ENCODE results near the gene XPOT. TPM values are rescaled to one million over a fixed set of nuclear protein-coding genes. Genes with fewer than 3 reads are reported as not detected.

The XPOT gene
- polyA plus RNA-seq, 3 donors = 57.6 to 67.9 (median 61.6) TPM

GRCh38 chr12:64457466-64457865, 53.3 kb downstream of the XPOT start:
- no peak for DNase-seq

DNA sequence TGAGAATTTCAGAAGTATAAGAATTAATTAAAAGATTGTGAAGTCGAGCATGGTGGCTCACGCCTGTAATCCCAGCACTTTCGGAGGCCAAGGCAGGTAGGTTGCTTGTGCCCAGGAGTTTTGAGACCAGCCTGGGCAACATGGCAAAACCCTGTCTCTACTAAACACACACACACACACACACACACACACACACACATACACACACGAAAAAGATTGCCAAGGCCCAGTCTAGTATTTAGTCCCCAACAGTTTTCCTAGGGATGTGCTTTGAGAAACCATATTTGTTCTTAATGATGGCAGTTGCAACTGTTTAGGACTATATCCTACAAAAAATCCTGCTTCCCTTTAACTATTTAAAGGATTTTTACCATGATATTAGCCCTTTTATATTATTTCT, 53.7 kb downstream of the XPOT start:
- no peak for DNase-seq

GRCh38 chr12:64459394-64459891, 55.3 kb downstream of the XPOT start:
- no peak for DNase-seq

GRCh38 chr12:64461634-64462414, 57.6 kb downstream of the XPOT start:
- no peak for DNase-seq

- DNase-seq = no peak
These were observed 62.0 kb downstream of the XPOT start for GRCh38 chr12:64466178-64466577.

GRCh38 chr12:64468966-64469365, 64.8 kb downstream of the XPOT start:
- no peak for DNase-seq

GRCh38 chr12:64469455-64470142, 65.4 kb downstream of the XPOT start:
- DNase-seq = no peak

GRCh38 chr12:64470495-64470894, 66.3 kb downstream of the XPOT start:
- no peak for DNase-seq

DNA sequence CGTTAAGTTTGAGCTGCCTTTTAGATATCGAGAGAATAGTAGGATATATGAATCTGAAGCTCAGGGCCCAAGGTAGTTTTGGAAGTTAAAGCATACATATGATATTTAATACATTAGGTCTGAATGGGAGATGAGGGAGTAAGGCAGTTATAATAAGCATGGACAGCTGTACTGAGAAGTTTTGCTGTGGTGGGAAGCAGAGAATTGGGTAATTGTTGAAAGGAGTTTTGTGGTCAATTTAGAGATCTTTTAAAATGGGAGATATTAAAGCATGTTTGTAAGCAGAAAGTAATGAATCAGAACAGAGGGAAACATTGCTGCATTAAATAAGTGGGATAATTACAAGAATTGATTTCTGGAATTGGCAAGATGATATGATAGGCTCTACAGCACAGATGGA, 69.0 kb downstream of the XPOT start:
- no peak for DNase-seq

- no peak for DNase-seq
These were observed 71.3 kb downstream of the XPOT start for GRCh38 chr12:64475518-64475917.

DNA sequence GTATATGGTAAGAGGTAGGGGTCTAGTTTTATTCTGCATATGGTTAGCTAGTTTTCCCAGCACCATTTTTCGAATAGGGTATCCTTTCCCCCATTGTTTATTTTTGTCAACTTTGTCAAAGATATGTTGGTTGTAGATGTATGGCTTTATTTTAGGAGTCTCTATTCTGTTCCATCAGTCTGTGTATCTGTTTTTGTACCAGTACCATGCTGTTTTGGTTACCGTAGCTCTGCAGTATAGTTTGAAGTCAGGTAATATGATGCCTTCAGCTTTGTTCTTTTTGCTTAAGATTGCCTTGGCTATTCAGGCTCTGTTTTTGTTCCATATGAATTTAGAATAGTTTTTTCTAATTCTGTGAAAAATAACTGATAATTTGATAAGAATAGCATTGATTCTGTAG, 72.7 kb downstream of the XPOT start:
- DNase-seq = no peak

- DNase-seq = no peak
These were observed 74.5 kb downstream of the XPOT start for GRCh38 chr12:64478661-64479060.

GRCh38 chr12:64480148-64480547, 76.0 kb downstream of the XPOT start:
- DNase-seq = no peak

DNA sequence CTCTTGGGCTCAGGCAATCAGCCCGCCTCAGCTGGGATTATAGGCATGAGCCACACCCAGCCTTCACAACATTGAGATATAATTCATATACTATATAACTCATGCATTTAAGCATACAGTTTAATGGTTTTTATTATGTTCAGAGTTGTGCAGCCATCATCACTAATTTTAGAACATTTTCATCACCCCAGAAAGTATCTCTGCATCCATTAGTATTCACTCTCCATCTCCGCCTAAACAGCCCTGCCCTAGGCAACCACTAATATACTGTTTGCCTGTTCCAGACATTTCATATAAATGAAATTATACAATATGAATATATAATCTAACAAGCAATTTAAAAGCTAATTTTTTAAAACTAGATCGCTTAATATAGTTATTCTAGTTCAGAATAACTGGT, 82.5 kb downstream of the XPOT start:
- DNase-seq = no peak

DNA sequence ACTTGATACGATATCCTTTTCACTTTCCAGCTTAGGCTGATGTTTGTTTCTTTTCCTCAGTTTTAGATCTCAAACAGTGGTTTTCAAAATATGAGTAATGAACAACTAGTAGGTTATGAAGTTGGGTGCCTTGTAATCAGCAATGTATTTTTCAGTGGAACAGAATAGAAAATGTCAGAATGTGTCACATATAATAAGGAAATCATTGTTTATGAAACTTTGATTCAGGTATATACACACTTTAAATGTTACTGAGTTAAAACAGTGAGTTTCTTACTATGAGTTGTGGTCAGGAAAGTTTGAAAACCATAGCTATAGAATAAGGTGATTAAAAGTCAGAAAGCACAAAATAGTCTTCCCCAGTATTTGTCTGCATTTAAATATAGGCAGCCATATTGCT, 87.5 kb downstream of the XPOT start:
- no peak for DNase-seq

DNA sequence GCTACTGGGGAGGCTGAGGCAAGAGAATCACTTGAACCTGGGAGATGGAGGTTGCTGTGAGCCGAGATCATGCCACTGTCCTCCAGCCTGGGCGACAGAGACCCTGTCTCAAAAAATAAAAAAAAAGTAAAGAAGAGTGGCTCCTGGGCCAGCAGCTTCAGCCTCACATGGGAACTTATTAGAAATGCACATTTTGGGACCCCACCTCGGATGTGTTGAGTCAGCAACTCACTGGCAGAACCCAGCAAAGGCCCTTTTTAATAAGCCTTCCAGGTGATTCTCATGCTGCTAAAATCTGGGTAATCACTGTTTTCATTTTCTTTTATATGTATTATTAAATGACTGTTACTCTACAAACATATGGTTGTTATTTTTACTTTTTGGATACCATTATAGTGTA, 89.3 kb downstream of the XPOT start:
- no peak for DNase-seq

GRCh38 chr12:64494998-64495729, 91.0 kb downstream of the XPOT start:
- DNase-seq = no peak

DNA sequence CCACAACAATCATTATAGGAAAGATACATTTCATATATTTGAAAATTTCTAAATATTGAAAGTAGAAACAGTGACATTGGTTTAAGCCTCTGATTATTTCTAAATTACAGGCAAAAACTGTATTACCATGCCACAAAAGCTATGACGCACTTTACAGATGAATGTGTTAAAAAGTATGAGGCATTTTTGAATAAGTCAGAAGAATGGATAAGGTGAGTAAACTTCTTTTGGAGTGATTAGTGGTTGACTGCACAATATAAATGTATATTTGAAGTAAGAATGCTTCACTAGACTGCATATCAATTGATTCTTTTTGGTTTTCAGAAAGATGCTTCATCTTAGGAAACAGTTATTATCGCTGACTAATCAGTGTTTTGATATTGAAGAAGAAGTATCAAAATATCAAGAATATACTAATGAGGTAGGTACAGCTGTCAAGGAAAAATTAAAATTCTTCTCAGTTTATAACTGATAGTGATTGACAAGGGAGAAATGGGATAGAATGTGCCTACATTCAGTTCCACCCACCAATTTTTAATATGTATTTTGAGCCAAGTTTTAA, 92.7 kb downstream of the XPOT start:
- no peak for DNase-seq

DNA sequence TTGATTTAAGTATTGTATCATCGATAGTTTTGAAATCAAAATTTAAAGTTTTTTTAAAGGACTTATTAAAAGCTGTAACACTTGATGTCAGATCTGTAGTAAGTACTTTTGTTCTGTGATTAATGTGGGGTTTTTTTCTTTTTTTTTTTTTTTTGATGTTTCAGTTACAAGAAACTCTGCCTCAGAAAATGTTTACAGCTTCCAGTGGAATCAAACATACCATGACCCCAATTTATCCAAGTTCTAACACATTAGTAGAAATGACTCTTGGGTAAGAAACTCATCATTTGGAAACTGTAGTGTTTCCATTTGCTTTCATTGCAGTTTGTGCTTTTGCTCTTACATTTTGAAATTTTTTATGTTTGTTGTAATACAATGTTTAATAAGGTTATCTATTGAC, 93.3 kb downstream of the XPOT start:
- no peak for DNase-seq

DNA sequence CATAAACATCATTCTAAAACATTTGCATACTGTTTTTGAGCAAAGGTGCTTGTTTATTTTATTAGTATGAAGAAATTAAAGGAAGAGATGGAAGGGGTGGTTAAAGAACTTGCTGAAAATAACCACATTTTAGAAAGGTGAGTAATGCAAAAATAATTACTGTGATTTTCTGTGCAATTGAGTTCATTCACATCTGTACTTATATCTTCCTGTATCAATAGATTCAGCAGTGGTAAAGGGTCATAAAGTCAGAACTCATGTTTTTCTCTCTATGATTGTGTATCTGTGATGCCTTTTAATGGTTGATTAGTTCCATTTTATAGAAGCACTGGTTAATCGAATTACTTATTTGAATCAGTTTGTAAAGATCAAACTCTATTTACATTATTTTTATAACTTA, 93.7 kb downstream of the XPOT start:
- no peak for DNase-seq

DNA sequence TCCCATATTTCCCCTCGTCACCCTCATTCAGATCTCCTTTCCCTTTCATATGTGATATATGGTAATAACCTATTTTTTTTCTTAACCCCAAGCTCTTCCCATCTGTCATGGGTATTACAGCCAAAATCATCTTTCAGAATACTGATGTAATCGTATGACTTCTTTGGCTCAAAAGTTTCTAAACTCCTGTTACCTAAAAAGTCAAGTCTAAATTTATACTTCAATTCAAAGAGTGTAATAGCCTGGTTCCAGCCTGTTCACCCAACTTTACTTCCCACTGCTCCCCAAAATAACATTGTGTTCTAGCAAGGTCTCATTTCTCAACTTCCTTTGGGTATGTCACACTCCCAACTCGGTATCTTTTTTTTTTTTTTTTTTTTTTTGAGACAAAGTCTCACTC, 96.2 kb downstream of the XPOT start:
- DNase-seq = no peak
